ENCODE data around the gene RTN1.

DNA sequence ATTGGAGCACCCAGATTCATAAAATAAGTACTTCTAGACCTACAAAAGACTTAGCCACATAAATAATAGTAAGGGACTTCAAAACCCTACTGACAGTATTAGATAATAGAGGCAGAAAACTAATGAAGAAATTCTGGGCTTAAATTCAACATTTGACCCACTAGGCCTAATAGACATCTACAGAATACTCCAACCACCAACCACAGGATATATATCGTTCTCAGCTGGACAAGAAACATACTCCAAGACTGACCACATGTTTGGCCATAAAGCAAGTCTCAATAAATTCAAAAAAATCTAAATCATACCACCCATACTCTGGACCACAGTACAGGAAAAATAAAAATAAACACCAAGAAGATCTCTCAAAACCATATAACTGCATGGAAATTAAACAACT is 180.2 kb downstream of the RTN1 start:
- TF ChIP-seq, protein P1, sequence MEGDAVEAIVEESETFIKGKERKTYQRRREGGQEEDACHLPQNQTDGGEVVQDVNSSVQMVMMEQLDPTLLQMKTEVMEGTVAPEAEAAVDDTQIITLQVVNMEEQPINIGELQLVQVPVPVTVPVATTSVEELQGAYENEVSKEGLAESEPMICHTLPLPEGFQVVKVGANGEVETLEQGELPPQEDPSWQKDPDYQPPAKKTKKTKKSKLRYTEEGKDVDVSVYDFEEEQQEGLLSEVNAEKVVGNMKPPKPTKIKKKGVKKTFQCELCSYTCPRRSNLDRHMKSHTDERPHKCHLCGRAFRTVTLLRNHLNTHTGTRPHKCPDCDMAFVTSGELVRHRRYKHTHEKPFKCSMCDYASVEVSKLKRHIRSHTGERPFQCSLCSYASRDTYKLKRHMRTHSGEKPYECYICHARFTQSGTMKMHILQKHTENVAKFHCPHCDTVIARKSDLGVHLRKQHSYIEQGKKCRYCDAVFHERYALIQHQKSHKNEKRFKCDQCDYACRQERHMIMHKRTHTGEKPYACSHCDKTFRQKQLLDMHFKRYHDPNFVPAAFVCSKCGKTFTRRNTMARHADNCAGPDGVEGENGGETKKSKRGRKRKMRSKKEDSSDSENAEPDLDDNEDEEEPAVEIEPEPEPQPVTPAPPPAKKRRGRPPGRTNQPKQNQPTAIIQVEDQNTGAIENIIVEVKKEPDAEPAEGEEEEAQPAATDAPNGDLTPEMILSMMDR (IDR thresholded peaks at IDR 0.05): no peak
- TF ChIP-seq EP300 (IDR thresholded peaks at IDR 0.05) (no peak), POLR2AphosphoS5 (IDR thresholded peaks at IDR 0.05) (no peak), POLR2A (IDR thresholded peaks at IDR 0.05) (no peak)

All from suprapubic skin (tissue), 4 donors.